Stimulated activated naive CD8-positive, alpha-beta T cell treated with anti-CD3 and anti-CD28 coated beads, Interleukin-15, Interleukin-2, amounts not matched to agents 100 U/mL and 50 U/mL, for 24 hours (primary cell): ENCODE measurements around the gene ARMH3.

Experiments used
- ATAC-seq: fragments of 150-1000 bp; cut with Tn5 transposase; one replicate; pipeline ENCODE4 v1.10.0; 2021
- DNase-seq: peaks from one replicate; pipeline ENCODE4 v3.0.0; 2021

Gene ARMH3

GRCh38 chr10:101939008-101939648 is 116.8 kb downstream of the ARMH3 start:
- ATAC-seq (peak; percentile 66), DNase-seq (no peak)

DNA sequence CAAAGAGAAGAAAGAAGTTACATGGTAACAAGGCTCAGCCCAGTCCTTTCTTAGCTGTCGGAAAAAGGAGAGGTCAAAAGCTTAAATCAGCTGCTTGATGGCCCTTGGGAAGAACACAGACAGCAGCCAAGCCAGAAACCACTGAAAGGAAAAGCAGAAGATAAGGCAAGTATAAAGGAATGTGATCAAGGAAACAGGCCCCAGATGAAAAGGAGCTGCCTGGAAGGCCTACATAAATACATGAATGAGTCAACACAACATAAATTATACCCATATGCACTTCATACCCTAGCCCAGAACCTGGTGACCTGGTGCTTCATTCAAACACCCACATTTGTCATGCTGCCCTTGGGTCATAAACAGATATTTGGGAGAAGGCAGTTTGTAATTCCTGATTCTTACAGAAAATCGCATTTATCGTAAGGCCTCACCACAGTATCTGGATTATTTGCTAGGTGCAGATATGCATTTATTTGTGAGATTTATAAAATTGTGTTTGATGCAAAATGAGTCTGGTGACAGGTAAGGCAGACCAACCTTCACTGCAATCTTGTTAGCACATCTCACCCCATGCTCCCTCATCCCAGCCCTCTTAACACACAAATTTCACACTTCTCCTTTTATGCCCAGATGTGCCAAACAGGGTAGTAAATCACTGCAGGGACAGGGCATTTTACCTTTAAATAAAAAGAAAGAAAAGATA is 117.5 kb downstream of the ARMH3 start:
- DNase-seq (no peak), ATAC-seq (no peak)

GRCh38 chr10:101935431-101935830 is 120.5 kb downstream of the ARMH3 start:
- no peak for ATAC-seq
- no peak for DNase-seq

- ATAC-seq (no peak), DNase-seq (no peak)
Observed at GRCh38 chr10:101934686-101935305, 121.2 kb downstream of the ARMH3 start.

DNA sequence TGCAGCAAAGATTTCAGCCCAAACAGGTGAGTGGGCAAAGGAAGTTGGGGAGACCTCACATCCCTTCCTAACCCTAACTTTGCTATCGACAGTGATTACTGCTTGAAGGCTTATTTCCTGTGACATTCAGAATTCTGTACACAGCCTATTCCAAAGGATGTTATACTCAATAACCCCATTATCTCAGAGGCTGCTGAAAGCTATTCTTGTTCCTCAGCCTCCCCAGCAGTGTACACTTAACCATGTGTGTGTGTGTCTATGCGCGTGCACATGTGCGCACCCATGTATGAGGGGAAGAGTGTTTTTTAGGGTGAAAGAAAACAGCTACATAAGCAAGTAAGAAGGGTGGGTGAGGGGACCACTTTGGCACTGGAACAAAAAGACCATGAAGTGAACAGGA is 122.0 kb downstream of the ARMH3 start:
- DNase-seq = no peak
- ATAC-seq = no peak

- ATAC-seq (peak; percentile 80), DNase-seq (no peak)
Observed at GRCh38 chr10:101932183-101932582, 123.8 kb downstream of the ARMH3 start.

DNA sequence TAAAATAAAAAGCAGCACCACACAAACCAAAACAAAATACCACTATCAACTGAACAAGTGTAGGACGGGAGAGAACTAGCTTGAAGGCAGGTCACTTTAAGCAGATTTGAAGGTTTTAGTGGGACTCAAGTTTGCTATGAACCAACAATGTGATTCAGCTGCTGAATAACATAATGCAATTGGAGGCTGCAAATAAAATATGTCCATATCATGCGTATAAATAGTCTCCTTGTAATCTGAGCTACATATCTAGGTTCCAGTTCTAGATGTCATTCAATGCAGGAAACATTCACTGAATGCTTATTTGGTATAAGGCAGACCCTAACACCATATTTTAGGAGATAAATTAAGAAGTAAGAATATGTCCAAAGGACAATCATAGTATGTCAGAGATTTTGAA is 130.9 kb downstream of the ARMH3 start:
- DNase-seq (no peak), ATAC-seq (no peak)

DNA sequence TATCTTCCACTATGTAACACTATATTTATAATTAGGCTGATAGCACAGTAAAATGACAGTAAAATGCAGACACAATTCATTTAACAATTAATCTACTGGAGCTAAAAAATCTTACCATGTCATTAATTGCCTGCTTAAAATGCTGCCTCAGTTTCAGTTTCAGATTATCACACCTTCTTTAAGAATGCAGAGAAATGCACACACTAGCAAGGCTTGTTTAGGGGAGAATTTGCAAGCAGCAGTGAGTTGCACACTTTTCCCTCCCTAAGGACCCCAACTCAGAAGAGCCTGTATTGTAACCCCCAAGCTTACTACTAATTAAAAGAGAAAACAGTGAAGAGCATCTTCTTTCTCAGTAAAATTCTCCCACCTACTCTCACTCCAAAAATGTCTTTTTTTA is 132.7 kb downstream of the ARMH3 start:
- no peak for DNase-seq
- no peak for ATAC-seq

- ATAC-seq (no peak), DNase-seq (no peak)
Observed at GRCh38 chr10:101922846-101923245, 133.1 kb downstream of the ARMH3 start.

DNA sequence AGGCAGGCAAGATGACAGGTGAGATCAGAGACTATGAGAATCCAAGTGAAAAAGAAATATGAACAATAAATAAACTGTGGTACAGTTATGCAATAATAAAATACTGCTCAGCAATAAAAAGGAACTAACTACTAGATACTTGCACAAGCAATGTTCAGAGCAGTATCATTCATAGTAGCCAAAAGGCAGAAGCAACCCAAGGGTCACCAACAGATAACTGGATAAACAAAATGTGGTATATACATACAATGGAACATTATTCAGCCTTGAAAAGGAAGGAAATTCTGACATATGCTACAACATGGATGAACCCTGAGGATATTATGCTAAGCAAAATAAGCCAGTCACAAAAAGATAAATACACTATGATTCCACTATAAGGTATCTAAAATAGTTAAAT is 135.4 kb downstream of the ARMH3 start:
- ATAC-seq (no peak), DNase-seq (no peak)

DNA sequence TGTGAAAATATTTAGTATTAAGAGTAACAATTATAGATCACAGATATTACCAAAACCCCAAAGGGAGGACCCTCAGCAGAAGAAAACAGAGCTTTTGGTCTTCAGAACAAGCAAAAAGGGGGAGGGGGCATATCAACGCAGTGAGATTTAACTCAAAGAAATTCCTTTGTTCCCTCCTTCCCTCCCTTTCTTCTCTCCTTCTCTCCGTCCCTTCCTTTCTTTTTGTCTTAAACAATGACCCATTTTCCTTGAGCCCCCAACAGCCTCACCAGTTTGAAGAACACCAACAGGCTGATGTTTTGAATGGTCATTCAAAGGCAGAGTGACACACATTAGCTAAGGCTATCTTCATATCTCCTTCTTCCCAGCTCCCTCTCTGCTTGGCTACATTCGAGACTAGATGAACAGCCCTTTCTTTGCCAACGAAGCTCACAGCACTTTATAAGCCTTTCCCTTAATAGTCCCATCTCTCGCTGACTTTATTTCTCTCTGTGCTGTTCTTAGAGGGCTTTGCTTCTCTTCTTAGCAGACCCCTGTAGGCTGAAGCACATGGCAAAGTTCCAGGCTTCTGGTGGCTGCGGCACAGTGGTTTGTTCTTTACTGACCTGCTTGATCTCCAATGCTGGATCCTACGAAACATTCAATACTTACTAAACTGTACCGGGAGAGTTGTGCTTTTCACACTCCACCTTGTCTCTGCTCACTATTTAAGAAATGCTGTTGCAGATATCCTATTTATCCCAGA is 136.8 kb downstream of the ARMH3 start:
- DNase-seq (no peak), ATAC-seq (no peak)

DNA sequence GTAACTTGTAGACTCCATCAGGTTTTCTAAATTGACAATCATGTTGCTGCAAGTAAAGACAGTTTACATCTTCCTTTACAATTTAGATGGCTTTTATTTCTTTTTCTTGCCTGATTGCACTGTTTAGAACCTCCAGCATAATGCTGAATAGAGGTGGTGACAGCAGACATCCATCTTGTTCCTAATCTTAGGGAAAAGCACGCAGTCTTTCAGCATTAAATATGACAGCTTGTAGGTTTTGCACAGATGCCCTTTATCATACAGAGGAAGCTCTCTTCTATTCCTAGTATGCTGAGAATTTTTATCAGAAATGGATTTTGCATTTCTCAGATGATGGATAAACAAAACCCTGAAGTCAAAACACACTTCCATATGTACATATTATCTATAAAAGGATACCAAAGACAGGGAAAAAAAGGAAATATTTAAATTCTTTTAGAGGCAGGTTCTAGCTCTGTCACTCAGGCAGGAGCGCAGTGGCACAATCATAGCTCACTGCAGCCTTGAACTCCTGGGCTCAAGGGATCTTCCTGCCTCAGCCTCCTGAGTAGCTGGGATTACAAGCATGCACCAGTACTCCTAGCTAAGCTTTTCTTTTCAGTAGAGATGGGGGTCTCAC is 143.3 kb downstream of the ARMH3 start:
- no peak for ATAC-seq

GRCh38 chr10:101906586-101907183 is 149.3 kb downstream of the ARMH3 start:
- no peak for DNase-seq
- no peak for ATAC-seq

More for the DNA sequence above, 143.3 kb downstream of the ARMH3 start:
- DNase-seq = no peak

DNA sequence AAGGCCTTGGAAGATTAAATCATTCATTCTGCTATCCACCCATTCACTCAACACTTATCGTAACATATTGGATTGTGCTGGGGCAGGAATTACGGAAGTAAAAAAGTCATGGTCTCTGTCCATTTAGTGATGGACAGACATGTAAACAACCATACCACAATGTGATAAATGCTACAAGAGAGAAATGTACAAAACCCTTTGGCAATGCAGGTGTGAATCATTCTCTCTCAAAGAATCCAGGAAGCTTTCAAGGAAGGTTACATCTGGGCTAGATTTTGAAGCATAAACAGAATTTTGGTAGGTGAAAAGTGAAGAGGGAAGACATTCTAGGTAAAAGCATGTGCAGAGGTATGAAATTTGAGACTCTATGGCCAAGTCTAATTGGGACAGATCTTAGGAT is 150.7 kb downstream of the ARMH3 start:
- ATAC-seq (no peak), DNase-seq (no peak)

- ATAC-seq = peak; percentile 96
Observed at GRCh38 chr10:101903827-101904550, 152.0 kb downstream of the ARMH3 start.

GRCh38 chr10:101902820-101903145 is 153.2 kb downstream of the ARMH3 start:
- DNase-seq = no peak

More at GRCh38 chr10:101903827-101904550, 152.0 kb downstream of the ARMH3 start:
- peak; percentile 52 for DNase-seq

GRCh38 chr10:101902032-101902819 is 153.7 kb downstream of the ARMH3 start:
- DNase-seq (no peak), ATAC-seq (no peak)

More at GRCh38 chr10:101902820-101903145, 153.2 kb downstream of the ARMH3 start:
- no peak for ATAC-seq

DNA sequence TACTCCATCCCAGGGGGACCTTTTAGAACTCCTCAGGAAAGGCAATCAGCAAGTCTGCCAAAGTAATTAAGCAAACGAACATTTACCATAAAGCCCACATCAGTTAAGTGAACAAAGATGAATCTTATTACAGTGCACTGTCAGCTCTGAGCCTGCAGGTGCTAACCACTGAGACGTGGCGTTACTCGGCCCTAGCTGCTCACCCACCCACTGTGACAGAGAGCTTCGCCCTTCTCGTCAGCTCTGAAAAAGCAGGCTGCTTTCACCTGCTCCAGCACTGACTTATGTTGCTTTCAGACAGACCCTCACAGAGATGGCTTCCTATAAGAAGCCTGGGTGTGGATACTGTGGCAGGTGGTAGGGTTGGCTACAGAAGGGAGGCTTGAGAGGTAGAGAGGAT is 154.6 kb downstream of the ARMH3 start:
- no peak for ATAC-seq
- DNase-seq = peak; percentile 13

DNA sequence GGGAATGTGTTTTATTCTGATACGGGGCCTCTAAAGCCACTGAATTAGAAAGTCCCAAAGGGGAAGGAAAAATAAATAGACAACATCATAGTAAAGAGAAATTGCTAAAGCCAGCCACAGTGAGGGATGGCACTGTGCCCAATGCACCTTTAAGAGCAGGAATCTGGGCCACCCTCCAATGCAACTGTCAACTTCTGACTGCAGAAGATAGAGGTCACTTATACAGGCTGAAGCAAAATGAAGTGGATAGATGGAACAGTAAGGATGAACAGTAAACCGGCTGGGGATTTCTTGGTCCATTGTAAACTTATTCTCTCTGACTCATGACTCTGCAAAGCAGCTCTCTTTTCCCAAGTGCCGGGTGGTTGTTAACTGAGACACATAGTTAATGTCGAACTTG is 158.3 kb downstream of the ARMH3 start:
- DNase-seq (no peak), ATAC-seq (no peak)

- ATAC-seq = peak; percentile 19
- DNase-seq = no peak
Observed at GRCh38 chr10:101896225-101896877, 159.6 kb downstream of the ARMH3 start.
